Muscle layer of duodenum (tissue), 2 donors: ENCODE data around the gene DNMT3A.

ENCODE experiments used
- H3K27ac ChIP-seq: one replicate; pipeline ENCODE4 v1.7.0; 2013; ENCODE audit warnings: mild to moderate bottlenecking, low read length
- H3K27me3 ChIP-seq: one replicate; pipeline ENCODE4 v1.7.0; 2013; ENCODE audit warnings: low read depth, mild to moderate bottlenecking, control low read depth, low read length
- H3K36me3 ChIP-seq, 2 donors: one replicate each; pipeline ENCODE4 v1.7.0; 2013; ENCODE audit warnings: low read length in 2 of 2, control low read depth in 1 of 2, mild to moderate bottlenecking in 1 of 2; ENCODE audit not compliant: insufficient read depth in 2 of 2, control insufficient read depth in 1 of 2
- H3K4me1 ChIP-seq, 2 donors: one replicate each; pipeline ENCODE4 v1.7.0; 2013; ENCODE audit warnings: low read length in 2 of 2, mild to moderate bottlenecking in 2 of 2, control low read depth in 1 of 2, moderate library complexity in 1 of 2; ENCODE audit not compliant: insufficient read depth in 2 of 2, control insufficient read depth in 1 of 2
- H3K4me3 ChIP-seq, 2 donors: one replicate each; pipeline ENCODE4 v1.7.0; 2013; ENCODE audit warnings: low read length in 2 of 2, low read depth in 1 of 2, mild to moderate bottlenecking in 1 of 2
- H3K9me3 ChIP-seq, 2 donors: one replicate each; pipeline ENCODE4 v1.7.0; 2013; ENCODE audit warnings: low read length in 2 of 2, control low read depth in 1 of 2, mild to moderate bottlenecking in 1 of 2; ENCODE audit not compliant: control insufficient read depth in 1 of 2
- donor health status: healthy.

DNMT3A gene

DNA sequence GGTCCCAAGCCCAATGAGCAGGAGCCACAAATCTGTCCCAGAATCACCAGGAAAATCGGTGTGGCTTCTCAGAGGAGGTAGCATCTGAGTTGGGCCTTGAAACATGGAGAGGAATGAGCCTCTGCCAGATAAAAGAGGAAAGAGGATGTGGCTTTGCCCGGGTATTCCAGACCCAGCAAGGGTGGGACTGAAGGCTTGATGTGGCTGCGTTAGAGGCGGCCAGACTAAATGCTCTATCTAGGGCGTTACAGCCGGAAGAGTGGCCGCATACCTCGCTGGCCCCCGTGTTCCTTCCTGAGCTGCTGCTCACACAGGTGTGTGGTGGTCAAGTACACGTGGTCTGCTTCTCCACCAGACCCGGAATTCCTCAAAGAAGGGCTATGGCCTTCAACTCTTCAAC lies 139.4 kb downstream of the DNMT3A start:
- no peak overlapping the region for H3K27ac ChIP-seq
- no peaks in the 10 kb centered on the region for H3K36me3 ChIP-seq
- H3K9me3 ChIP-seq: no peaks in the 10 kb centered on the region
- no peaks in the 10 kb centered on the region for H3K27me3 ChIP-seq
- no peaks in the 10 kb centered on the region for H3K4me1 ChIP-seq
- no peak overlapping the region for H3K4me3 ChIP-seq

DNA sequence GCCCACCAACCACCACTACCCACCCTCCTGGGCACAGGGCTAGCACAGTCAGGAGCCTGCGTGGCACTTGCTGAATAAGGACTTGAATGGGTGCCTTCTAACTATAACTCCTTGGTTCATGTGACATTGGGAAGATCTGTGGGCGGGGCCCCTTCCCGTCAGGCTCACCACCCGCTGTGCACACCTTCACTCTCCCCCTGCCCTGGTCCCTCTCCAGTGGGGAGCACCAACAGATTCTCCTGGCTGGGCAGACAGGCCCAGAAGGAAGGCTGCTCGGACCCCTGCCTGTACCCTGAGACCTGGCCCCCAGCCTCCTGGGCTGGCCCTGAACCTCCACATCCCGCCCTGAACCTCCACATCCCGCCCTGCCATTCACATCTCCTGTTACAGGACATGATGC lies 139.9 kb downstream of the DNMT3A start:
- Histone ChIP-seq H3K9me3 (no peaks in the 10 kb centered on the region), H3K36me3 (no peaks in the 10 kb centered on the region), H3K4me3 (no peak overlapping the region), H3K27me3 (no peaks in the 10 kb centered on the region), H3K27ac (no peak overlapping the region), H3K4me1 (no peaks in the 10 kb centered on the region)

DNA sequence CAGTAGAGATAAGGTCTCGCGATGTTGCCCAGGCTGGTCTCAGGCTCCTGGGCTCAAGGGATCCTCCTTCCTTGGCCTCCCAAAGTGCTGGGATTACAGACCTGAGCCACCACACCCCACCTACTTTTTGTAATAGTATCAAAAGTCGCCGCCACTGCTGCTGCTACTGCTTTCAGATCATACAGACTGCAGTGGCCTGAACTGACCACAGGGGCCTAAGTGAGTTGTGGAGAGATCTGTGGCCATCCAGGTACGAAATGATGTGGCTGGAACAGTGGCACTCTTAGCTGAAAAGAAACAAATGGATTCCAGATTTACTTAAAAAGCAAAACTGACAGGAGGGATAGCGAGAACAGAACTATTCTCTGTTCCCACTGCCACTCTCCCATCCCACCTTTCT lies 140.5 kb downstream of the DNMT3A start:
- H3K27ac ChIP-seq: no peak overlapping the region
- no peaks in the 10 kb centered on the region for H3K4me1 ChIP-seq
- H3K36me3 ChIP-seq: no peaks in the 10 kb centered on the region
- no peak overlapping the region for H3K4me3 ChIP-seq
- H3K9me3 ChIP-seq: no peaks in the 10 kb centered on the region
- H3K27me3 ChIP-seq: no peaks in the 10 kb centered on the region

DNA sequence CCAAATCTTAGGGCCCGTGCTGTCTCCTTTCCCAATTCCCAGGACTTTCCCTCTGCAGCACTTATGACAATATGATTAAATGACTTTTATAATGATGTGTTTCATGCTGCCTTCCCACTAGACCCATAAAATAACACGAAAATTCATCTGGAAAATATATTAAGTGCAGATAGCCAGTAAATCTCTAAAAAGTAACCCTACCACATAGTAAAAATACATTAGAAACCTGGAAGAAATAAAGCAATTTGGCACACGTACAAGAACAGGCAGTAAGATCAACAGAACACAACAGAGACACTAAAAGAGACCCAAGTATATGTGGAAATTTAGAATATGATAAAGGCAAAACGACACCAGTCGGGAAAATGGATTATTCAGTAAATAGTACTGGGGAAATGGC lies 143.1 kb downstream of the DNMT3A start:
- Histone ChIP-seq H3K27ac (no peak overlapping the region), H3K4me1 (no peaks in the 10 kb centered on the region)

DNA sequence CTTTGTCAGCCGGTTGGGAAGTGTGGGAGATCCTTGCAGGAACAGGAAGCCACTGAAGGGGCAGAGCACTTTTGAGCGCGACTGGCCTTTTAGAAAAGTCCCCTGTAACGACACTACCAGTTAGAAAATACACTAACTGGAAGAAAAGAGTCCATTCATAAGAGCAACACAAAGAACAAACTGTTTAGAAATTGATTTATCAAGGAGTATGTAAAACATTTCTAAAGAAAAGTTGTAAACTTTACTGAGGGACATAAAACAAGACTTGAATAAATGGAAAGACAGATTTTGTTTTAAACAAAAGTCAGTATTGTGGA lies 143.6 kb downstream of the DNMT3A start:
- Histone ChIP-seq H3K9me3 (no peaks in the 10 kb centered on the region), H3K27me3 (no peaks in the 10 kb centered on the region), H3K36me3 (no peaks in the 10 kb centered on the region), H3K4me3 (no peak overlapping the region), H3K4me1 (no peaks in the 10 kb centered on the region), H3K27ac (no peak overlapping the region)

More for the DNA sequence above, 143.1 kb downstream of the DNMT3A start:
- Histone ChIP-seq H3K4me3 (no peak overlapping the region), H3K36me3 (no peaks in the 10 kb centered on the region), H3K27me3 (no peaks in the 10 kb centered on the region), H3K9me3 (no peaks in the 10 kb centered on the region)

DNA sequence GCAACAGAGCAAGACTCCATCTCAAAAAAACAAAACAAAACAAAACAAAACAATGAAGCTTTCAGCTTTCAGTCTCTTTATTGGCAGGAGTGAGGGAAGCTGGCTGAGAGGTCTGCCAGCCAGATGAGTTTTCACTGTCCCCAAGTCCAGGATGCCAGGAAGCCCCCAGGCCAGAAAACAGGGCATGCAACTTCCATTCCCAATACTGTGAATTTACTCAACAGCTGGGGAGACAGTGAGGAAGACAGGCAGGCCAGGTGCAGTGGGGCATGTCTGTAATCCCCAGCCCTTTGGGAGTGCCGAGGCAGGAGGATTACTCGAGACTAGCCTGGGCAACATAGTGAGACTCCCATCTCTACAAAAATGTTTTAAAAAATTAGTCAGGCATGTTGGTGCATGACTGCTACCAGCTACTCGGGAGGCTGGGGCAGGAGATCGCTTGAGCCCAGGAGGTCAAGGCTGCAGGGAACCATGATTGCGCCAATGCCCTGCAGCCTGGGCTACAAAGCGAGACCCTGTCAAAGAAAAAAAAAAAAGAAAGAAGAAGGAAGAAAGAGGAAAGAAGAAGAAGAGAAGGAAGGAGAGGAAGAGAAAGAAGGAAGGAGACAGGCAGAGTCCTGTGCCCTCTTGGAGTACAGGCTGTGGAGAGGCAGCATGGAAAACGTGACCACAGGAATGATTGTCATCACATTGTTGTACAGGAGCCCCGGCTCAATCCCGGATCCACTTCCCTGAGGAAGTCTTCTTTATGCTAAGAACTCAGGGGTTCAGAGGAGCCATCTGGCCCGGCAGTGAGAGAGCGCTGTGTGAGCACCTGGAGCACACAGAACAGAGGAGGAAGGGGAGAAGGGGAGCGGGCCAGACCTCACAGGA lies 144.2 kb downstream of the DNMT3A start:
- H3K27ac ChIP-seq: no peak overlapping the region

DNA sequence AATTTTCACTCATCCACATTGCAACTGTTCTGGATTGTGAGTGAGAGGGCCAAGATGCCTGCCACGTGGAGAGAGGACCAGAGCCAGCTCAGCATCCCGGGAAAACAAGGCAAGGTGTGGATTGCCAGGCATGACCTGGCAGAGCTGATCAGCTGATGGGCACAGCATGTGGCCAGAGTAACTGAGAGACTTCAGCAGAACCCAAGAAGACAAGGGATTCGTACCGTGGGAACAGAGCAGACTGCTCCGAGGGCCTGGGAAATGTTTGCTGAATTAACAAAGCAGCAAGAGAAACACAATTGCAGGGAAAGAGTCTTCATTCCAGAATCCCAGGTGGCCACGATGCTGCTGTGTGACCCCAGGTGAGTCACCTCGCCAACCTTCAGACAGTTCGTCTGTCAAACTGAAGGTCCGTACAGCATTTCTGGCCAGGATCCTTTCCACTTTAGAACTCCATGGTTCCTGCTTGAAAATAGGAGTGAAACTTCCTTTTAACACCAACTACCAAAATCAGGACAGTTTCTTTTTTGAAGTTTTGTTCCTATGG lies 147.1 kb downstream of the DNMT3A start:
- Histone ChIP-seq H3K27ac (no peak overlapping the region), H3K36me3 (no peaks in the 10 kb centered on the region), H3K4me3 (no peak overlapping the region), H3K27me3 (no peaks in the 10 kb centered on the region), H3K4me1 (no peaks in the 10 kb centered on the region), H3K9me3 (no peaks in the 10 kb centered on the region)

More for the DNA sequence above, 144.2 kb downstream of the DNMT3A start:
- Histone ChIP-seq H3K27me3 (no peaks in the 10 kb centered on the region), H3K4me3 (no peak overlapping the region), H3K36me3 (no peaks in the 10 kb centered on the region), H3K9me3 (no peaks in the 10 kb centered on the region), H3K4me1 (no peaks in the 10 kb centered on the region)

DNA sequence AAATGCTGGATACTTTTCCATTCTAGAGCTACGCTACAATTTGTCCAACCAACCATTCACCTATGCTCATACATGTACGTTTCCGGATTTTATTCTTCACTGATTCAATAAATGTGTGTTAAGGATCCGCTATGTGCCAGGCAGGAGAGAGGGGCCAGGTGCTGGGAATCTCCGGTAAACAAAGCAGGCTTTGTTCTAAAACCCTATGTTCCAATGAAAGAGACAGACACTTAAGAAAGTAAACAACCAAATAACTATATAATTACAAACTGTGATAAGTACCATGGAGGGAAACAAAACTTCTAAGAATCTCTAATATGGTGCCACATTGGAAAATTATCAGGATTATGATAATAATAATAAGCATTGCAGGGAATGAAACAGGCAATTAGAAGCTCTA lies 151.2 kb downstream of the DNMT3A start:
- no peaks in the 10 kb centered on the region for H3K36me3 ChIP-seq
- no peak overlapping the region for H3K27ac ChIP-seq
- no peak overlapping the region for H3K4me3 ChIP-seq
- no peaks in the 10 kb centered on the region for H3K27me3 ChIP-seq
- no peaks in the 10 kb centered on the region for H3K9me3 ChIP-seq
- H3K4me1 ChIP-seq: no peaks in the 10 kb centered on the region

DNA sequence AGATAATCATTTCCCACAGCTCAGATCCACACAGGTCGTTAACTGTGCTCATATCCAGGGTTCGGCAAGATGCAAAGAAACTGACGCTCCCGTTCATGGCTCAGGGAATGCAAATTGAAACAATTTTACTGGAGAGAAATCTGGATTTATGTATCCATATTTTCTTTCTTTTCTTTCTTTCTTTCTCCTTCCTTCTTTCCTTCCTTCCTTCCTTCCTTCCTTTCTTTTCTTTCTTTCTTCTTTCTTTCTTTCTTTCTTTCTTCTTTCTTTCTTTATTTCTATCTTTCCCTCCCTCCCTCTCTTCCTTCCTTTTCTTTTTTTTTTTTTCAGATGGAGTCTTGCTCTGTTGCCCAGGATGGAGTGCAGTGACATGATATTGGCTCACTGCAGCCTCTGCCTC lies 153.3 kb downstream of the DNMT3A start:
- H3K27ac ChIP-seq: no peak overlapping the region
- H3K4me3 ChIP-seq: no peak overlapping the region
- no peaks in the 10 kb centered on the region for H3K4me1 ChIP-seq
- H3K9me3 ChIP-seq: no peaks in the 10 kb centered on the region
- H3K27me3 ChIP-seq: peaks cover 5% of the 10 kb centered on the region
- H3K36me3 ChIP-seq: no peaks in the 10 kb centered on the region

DNA sequence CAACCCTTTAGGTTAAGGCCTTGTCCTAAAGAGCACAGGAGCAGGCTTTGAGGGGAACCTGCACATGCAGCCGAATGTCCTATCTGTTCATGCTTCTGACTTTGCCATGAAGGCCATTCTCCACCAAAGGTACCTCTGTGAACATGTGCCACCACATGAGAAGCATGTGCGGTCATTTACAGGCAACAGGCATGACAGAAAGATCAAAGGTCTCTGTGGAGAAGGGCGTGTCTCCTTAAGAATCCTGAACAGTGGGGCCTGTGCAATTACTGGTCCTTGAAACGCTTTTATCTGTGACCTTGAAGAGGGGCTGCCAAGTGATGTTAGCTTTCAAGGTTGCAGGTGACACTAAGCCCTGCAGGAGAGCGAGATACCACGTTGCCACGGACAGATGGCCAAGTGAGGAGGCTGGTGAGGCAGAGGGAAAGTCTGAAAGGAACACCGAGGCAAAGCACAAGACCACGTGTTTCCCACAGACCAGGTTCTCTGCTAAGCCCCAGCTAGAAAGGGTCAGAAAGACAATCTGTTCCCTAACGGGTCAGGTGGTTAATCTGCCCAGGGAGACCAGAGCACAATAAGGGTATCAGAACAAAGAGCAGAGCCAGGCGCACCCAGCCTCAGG lies 153.9 kb downstream of the DNMT3A start:
- Histone ChIP-seq H3K27ac (no peak overlapping the region), H3K4me3 (no peak overlapping the region), H3K9me3 (no peaks in the 10 kb centered on the region), H3K27me3 (peaks cover 5% of the 10 kb centered on the region), H3K4me1 (no peaks in the 10 kb centered on the region), H3K36me3 (no peaks in the 10 kb centered on the region)

DNA sequence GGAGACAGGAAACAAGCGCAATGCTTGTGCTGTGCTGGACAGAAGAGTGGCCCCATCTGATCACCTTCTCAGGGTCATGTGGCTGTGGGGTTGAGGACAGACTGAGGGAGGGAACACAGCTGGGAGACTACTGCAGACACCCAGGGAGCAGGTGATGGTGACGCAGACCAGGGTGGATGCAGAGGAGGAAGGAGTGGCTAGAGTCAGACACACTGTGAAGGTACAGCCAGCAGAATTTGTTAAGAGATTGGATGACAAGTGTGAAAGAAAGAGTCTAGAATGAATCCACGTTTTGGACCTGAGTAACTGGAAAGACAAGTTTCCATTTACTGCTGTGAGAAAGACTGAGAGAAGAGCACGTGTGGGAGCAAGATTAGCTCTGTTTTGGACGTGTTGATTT lies 157.5 kb downstream of the DNMT3A start:
- Histone ChIP-seq H3K36me3 (no peaks in the 10 kb centered on the region), H3K27ac (no peak overlapping the region), H3K9me3 (peaks cover 3 to 4% of the 10 kb centered on the region in 2 donors), H3K4me1 (no peaks in the 10 kb centered on the region), H3K27me3 (peaks cover 5% of the 10 kb centered on the region), H3K4me3 (no peak overlapping the region)
